ENCODE data around the gene MAP3K4.

GRCh38 chr6:160945516-160946177 lies 45.9 kb upstream of the MAP3K4 start:
- no peak for TF ChIP-seq EP300 (IDR thresholded peaks at IDR 0.05)
- TF ChIP-seq POLR2AphosphoS5 (IDR thresholded peaks at IDR 0.05), result no peak

Measured in sigmoid colon (tissue), 4 donors.